ENCODE measurements around the gene TUBA1B.

DNA sequence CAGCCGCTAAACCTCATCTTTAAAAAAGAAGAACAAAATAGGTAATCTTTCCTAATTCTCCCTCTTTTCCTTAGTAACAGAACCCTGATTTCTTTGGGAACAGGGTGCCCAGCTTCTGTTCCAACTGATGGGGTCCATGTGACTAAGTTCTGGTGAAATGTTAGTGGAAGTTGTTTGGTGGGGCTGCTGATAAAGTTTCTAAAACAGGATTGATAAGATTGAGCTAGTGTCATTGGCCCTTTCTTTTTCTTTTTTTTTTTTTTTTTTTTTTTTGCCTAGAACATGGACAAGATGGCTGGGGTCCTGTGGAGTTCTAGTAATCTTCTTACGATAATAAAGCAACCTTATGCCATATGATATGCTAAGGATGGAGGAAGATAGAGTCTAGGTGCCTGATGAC lies 16.2 kb upstream of the TUBA1B start:
- TF ChIP-seq MAX (IDR thresholded peaks at IDR 0.05) (no peak), CTCF (IDR thresholded peaks at IDR 0.05; ENCODE audit: low read depth, low read length, missing input control) (no peak), FOXA1 (IDR thresholded peaks at IDR 0.05) (no peak), YY1 (IDR thresholded peaks at IDR 0.05) (no peak), RAD21 (IDR thresholded peaks at IDR 0.05) (no peak), GABPA (IDR thresholded peaks at IDR 0.05 in 1 of 2, conservative IDR thresholded peaks at IDR 0.05 in 1 of 2) (no peak), TAF1 (conservative IDR thresholded peaks at IDR 0.05) (no peak), RXRA (IDR thresholded peaks at IDR 0.05) (no peak), JUND (IDR thresholded peaks at IDR 0.05) (no peak), HNF4G (IDR thresholded peaks at IDR 0.05) (no peak), EGR1 (IDR thresholded peaks at IDR 0.05; ENCODE audit: low read depth in 2 of 2) (no peak), ATF3 (IDR thresholded peaks at IDR 0.05) (no peak)
- TF ChIP-seq, protein P1, sequence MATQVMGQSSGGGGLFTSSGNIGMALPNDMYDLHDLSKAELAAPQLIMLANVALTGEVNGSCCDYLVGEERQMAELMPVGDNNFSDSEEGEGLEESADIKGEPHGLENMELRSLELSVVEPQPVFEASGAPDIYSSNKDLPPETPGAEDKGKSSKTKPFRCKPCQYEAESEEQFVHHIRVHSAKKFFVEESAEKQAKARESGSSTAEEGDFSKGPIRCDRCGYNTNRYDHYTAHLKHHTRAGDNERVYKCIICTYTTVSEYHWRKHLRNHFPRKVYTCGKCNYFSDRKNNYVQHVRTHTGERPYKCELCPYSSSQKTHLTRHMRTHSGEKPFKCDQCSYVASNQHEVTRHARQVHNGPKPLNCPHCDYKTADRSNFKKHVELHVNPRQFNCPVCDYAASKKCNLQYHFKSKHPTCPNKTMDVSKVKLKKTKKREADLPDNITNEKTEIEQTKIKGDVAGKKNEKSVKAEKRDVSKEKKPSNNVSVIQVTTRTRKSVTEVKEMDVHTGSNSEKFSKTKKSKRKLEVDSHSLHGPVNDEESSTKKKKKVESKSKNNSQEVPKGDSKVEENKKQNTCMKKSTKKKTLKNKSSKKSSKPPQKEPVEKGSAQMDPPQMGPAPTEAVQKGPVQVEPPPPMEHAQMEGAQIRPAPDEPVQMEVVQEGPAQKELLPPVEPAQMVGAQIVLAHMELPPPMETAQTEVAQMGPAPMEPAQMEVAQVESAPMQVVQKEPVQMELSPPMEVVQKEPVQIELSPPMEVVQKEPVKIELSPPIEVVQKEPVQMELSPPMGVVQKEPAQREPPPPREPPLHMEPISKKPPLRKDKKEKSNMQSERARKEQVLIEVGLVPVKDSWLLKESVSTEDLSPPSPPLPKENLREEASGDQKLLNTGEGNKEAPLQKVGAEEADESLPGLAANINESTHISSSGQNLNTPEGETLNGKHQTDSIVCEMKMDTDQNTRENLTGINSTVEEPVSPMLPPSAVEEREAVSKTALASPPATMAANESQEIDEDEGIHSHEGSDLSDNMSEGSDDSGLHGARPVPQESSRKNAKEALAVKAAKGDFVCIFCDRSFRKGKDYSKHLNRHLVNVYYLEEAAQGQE (IDR thresholded peaks at IDR 0.05): no peak
- TF ChIP-seq, protein P2, sequence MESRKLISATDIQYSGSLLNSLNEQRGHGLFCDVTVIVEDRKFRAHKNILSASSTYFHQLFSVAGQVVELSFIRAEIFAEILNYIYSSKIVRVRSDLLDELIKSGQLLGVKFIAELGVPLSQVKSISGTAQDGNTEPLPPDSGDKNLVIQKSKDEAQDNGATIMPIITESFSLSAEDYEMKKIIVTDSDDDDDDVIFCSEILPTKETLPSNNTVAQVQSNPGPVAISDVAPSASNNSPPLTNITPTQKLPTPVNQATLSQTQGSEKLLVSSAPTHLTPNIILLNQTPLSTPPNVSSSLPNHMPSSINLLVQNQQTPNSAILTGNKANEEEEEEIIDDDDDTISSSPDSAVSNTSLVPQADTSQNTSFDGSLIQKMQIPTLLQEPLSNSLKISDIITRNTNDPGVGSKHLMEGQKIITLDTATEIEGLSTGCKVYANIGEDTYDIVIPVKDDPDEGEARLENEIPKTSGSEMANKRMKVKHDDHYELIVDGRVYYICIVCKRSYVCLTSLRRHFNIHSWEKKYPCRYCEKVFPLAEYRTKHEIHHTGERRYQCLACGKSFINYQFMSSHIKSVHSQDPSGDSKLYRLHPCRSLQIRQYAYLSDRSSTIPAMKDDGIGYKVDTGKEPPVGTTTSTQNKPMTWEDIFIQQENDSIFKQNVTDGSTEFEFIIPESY (IDR thresholded peaks at IDR 0.05): no peak
